ENCODE data around the gene NECAB3. TPM values are rescaled to one million over a fixed set of nuclear protein-coding genes. Genes with fewer than 3 reads are reported as not detected.

Gene NECAB3
- total RNA-seq, 1 experiment from 2014 or later: 43.5 TPM

- intact Hi-C loops (cut with micrococcal nuclease): no loop called here
- Histone ChIP-seq H3K9ac (ENCODE audit: low read length) (no peak overlapping the region), H3K9me2 (replicated peaks; ENCODE audit: low read length) (no peaks in the 10 kb centered on the region), H3K9me3 (ENCODE audit: low read length) (no peaks in the 10 kb centered on the region), H4K20me1 (ENCODE audit: low read length) (no peaks in the 10 kb centered on the region), H3K27ac (ENCODE audit: low read length) (no peak overlapping the region), H3K4me2 (ENCODE audit: low read length) (no peak overlapping the region), H2AFZ (ENCODE audit: low read length) (no peak overlapping the region), H3K79me2 (ENCODE audit: low read length) (no peaks in the 10 kb centered on the region), H3K4me3 (ENCODE audit: low read length) (no peak overlapping the region), H3K36me3 (ENCODE audit: low read depth, low read length) (no peaks in the 10 kb centered on the region; the same call in 1 of the 2 replicates), H3F3A (ENCODE audit: low read length, unreplicated experiment) (no peaks in the 10 kb centered on the region), H3K4me1 (ENCODE audit: insufficient read depth, low read length) (peaks cover 14% of the 10 kb centered on the region; the same call in 1 of the 2 replicates), H3K27me3 (ENCODE audit: low read length) (no peaks in the 10 kb centered on the region)
- DNase-seq (no peak), ATAC-seq (no peak)
- ChIA-PET CTCF (no interaction called here), POLR2A (ENCODE audit: unreplicated experiment) (no interaction called here)
- no peak for TF ChIP-seq EZH2phosphoT487 (IDR thresholded peaks at IDR 0.05; ENCODE audit: borderline replicate concordance, low read length)
- no TSS peak for BruUV-seq (replicated peaks)
Measured at GRCh38 chr20:33660685-33661058, 13.6 kb downstream of the NECAB3 start.

- no peak overlapping the region for H3K9ac ChIP-seq (ENCODE audit: low read length)
- TF ChIP-seq CTCF (conservative IDR thresholded peaks at IDR 0.05; ENCODE audit: low read depth, low read length) (no peak), EZH2phosphoT487 (IDR thresholded peaks at IDR 0.05; ENCODE audit: borderline replicate concordance, low read length) (no peak), EZH2 (IDR thresholded peaks at IDR 0.05; ENCODE audit: low read length, unreplicated experiment) (no peak)
- ChIA-PET CTCF (no interaction called here), POLR2A (ENCODE audit: unreplicated experiment) (no interaction called here)
- H3K9me3 ChIP-seq (ENCODE audit: low read length): no peaks in the 10 kb centered on the region
- no peaks in the 10 kb centered on the region for H3K27me3 ChIP-seq (ENCODE audit: low read length)
- H3K4me1 ChIP-seq (ENCODE audit: insufficient read depth, low read length): peaks cover 14% of the 10 kb centered on the region; the same call in 1 of the 2 replicates
- H3K27ac ChIP-seq (ENCODE audit: low read length): no peak overlapping the region
- no peaks in the 10 kb centered on the region for H3F3A ChIP-seq (ENCODE audit: low read length, unreplicated experiment)
- H3K79me2 ChIP-seq (ENCODE audit: low read length): no peaks in the 10 kb centered on the region
- intact Hi-C loops (cut with micrococcal nuclease): no loop called here
- ATAC-seq (no peak), DNase-seq (no peak)
- BruUV-seq (replicated peaks): no TSS peak
- H3K9me2 ChIP-seq (replicated peaks; ENCODE audit: low read length): no peaks in the 10 kb centered on the region
- H3K4me2 ChIP-seq (ENCODE audit: low read length): no peak overlapping the region
- no peak overlapping the region for H2AFZ ChIP-seq (ENCODE audit: low read length)
- no peaks in the 10 kb centered on the region for H4K20me1 ChIP-seq (ENCODE audit: low read length)
- no peaks in the 10 kb centered on the region; the same call in 1 of the 2 replicates for H3K36me3 ChIP-seq (ENCODE audit: low read depth, low read length)
- no peak overlapping the region for H3K4me3 ChIP-seq (ENCODE audit: low read length)
Measured at GRCh38 chr20:33660035-33660684, 14.1 kb downstream of the NECAB3 start.

GRCh38 chr20:33659341-33660034 is 14.7 kb downstream of the NECAB3 start:
- intact Hi-C loops (cut with micrococcal nuclease): no loop called here
- Histone ChIP-seq H3K9me2 (replicated peaks; ENCODE audit: low read length) (no peaks in the 10 kb centered on the region), H3K27ac (ENCODE audit: low read length) (no peak overlapping the region), H3K9ac (ENCODE audit: low read length) (no peak overlapping the region), H3K4me2 (ENCODE audit: low read length) (no peak overlapping the region), H3K79me2 (ENCODE audit: low read length) (no peaks in the 10 kb centered on the region), H3K4me1 (ENCODE audit: insufficient read depth, low read length) (peaks cover 15% of the 10 kb centered on the region; the same call in 1 of the 2 replicates), H4K20me1 (ENCODE audit: low read length) (no peaks in the 10 kb centered on the region), H2AFZ (ENCODE audit: low read length) (no peak overlapping the region), H3K27me3 (ENCODE audit: low read length) (no peaks in the 10 kb centered on the region), H3K4me3 (ENCODE audit: low read length) (no peak overlapping the region), H3K36me3 (ENCODE audit: low read depth, low read length) (no peaks in the 10 kb centered on the region; the same call in 1 of the 2 replicates), H3F3A (ENCODE audit: low read length, unreplicated experiment) (no peaks in the 10 kb centered on the region), H3K9me3 (ENCODE audit: low read length) (no peaks in the 10 kb centered on the region)
- ChIA-PET CTCF (no interaction called here), POLR2A (ENCODE audit: unreplicated experiment) (no interaction called here)
- TF ChIP-seq EZH2 (IDR thresholded peaks at IDR 0.05; ENCODE audit: low read length, unreplicated experiment) (no peak), EZH2phosphoT487 (IDR thresholded peaks at IDR 0.05; ENCODE audit: borderline replicate concordance, low read length) (no peak), CTCF (conservative IDR thresholded peaks at IDR 0.05; ENCODE audit: low read depth, low read length) (no peak)
- no peak for ATAC-seq
- no peak for DNase-seq
- BruUV-seq (replicated peaks): no TSS peak
